Measurements from ENCODE around the gene HOXD11.
A peak's percentile ranks its signal among the peaks of the same experiment; 100 is the strongest.

HOXD11 gene

DNA sequence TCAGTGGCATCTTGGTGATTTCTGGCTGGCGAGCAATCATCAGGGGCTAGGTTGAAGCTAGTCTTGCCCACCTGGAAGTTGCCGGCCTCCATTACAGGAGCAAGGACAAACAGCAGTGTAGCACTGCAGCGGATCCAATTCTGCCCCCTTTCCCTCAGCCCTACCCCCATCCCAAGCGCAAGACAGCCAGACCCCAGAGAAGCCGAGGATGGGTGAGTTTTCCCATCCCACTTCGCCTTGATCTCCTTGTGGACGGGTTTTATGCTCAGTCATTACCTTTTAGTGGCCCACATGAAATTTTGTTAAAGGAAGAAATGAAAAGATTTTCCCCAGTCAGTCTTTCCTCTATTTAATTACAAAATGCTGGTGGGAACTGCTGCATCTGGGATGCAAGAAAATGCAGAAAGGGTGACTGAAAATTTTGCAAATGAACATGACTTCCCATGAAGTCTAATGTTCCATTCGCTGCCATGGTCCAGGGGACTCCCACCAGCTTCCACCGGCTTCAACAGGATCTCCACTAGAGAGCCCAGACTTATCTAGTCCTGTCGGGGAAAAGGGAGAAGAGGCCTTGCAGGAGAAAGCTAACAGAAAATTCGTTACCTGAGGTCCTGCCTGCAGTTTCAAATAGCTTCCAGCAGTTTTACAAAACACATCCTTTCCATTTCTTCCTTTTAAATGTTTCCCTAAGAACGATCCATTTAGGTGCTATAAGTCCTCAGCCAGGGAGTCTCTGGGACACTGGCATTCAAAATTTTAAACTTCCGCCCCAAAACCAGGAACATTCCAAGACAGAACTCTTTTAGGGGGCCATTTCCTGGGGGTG is 13.5 kb downstream of the HOXD11 start:
- DNase-seq (ENCODE audit: low read depth) = no peak

DNA sequence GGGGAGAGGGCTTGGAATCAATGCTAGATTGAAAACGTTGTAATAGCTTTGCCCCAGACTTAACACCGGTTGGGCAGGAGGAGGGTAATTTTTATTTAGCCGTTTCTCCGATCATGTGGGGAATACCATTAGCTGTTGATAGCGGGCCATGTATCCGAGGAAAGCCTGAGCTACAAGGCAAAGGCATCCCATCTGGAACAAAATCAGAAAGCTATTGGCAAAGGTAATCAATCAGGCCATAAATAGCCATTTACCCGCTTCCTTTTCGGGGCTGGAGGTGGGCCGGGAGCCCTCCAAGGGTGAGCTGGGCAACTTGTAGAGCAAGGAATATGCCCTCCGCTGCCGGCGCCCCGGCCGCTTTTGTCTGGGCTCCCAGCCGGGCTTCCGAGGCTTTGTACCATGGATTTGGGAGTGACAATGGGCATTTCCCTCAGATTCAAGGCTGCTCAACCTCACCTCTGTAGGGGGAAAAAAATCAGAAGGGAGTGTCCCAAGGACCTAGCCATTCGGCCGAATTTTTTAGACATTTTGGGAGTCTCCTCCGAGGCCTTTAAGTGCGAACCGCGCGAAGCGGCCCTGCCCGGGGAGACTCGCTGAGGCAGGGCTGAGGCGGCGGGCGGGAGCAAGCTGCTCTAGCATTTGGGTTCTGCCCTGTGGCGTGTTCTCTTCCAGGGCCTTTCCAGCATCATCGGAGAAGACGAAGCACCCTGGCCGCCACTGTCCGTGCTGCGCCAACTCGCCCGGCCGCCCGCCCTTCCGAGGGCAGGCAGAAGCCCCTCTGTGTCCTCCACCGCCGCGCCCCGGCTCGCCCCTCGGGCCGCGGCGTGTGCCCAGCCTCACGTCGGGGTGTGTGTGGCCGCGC is 14.3 kb downstream of the HOXD11 start:
- no peak for DNase-seq (ENCODE audit: low read depth)

DNA sequence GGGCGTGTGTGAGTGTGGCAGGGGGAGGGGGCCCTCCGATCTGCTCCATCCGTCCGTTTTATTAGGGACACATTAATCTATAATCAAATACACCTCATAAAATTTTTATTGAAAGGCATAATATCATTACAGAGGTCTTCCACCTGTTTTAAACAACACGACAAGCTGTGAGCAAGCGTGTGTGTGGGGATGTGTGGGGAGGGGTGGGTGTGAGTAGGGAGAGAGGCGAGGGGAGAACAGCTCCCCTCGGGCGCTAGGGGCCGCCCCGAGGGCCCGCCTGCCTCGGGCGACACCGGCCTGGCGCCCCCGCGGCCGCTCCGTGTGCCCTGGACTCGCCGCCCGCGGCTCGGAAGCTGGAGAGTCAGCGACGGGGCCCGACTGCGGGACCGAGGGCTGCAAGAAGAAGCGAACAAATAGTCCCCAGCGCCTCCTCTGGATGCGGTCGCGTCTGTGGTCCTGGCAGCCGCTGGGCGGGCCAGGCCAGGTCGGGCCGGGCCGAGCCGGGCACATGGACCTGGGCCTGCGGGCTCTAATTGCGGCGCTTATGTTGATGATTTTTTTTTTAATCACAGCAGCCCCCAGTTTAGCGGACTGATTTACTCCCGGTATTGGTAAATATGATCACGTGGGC is 15.1 kb downstream of the HOXD11 start:
- DNase-seq (ENCODE audit: low read depth) = no peak

DNA sequence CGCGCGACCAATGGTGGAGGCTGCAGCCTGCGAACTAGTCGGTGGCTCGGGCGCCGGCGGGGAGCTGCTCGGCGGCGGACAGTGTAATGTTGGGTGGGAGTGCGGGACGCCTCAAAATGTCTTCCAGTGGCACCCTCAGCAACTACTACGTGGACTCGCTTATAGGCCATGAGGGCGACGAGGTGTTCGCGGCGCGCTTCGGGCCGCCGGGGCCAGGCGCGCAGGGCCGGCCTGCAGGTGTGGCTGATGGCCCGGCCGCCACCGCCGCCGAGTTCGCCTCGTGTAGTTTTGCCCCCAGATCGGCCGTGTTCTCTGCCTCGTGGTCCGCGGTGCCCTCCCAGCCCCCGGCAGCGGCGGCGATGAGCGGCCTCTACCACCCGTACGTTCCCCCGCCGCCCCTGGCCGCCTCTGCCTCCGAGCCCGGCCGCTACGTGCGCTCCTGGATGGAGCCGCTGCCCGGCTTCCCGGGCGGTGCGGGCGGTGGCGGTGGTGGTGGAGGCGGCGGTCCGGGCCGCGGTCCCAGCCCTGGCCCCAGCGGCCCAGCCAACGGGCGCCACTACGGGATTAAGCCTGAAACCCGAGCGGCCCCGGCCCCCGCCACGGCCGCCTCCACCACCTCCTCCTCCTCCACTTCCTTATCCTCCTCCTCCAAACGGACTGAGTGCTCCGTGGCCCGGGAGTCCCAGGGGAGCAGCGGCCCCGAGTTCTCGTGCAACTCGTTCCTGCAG is 15.8 kb downstream of the HOXD11 start, which contains the start of gene HOXD9:
TSS of gene HOXD9 (plus strand) at position 37 of the 728 bp plus-strand sequence. CDS start at position 87, 50 bp downstream.
- DNase-seq (ENCODE audit: low read depth) = no peak

DNA sequence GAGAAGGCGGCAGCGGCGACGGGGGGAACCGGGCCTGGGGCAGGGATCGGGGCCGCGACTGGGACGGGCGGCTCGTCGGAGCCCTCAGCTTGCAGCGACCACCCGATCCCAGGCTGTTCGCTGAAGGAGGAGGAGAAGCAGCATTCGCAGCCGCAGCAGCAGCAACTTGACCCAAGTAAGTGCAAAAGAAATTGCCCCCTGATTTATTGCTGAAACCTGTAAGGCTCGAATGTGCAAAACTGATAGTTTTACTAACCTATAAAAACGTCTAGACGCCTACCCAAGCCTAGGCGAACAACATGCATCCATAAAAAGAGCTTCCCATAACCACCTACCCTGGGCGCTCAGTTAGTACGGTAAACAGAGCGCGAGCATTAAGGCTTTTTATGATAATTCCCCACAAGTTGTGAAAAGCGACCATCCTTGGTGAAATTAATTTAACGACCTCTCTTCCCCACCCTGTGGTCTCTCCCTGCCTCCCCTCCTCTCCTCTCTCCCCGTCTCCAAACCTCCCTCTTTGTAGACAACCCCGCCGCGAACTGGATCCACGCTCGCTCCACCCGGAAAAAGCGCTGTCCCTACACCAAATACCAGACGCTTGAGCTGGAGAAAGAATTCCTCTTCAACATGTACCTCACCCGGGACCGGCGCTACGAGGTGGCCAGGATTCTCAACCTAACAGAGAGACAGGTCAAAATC is 16.5 kb downstream of the HOXD11 start:
- no peak for DNase-seq (ENCODE audit: low read depth)

DNA sequence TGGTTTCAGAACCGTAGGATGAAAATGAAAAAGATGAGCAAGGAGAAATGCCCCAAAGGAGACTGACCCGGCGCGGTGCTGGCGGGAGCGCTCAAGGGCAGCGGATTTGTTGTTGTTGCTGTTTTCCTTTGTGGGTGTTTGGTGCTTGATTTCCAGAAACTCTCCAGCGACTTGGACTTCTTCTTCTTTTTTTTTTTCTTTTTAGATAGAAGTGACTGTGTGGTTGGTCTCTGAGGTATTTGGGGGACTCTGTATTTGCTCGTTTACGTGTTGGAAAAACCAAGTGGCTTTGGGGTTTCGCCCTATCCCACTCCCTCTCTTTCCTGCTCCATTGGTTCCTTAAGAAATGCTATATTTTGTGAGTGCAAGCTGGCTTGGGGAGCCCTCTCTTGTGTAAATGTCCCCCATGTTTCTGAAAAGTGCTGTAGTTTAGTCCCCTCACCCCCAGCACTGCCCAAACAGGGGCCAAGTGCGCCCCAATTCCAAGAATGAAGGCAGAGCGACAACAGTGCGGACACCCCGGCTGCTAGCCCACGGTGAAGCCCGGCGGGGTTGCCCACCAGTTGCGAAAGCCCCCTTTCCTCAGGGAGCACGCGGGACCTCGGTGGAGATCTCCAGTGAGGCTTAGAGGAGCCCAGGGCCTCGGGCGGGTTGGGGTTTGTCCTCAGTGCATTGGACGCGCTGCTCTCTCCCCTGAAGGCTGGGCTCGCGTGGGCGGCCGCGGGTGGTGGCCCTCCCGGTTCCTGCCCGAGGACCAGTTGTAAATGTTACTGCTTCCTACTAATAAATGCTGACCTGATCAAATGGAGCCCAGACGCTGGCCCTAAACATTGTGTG is 17.2 kb downstream of the HOXD11 start:
- DNase-seq (ENCODE audit: low read depth) = no peak

DNA sequence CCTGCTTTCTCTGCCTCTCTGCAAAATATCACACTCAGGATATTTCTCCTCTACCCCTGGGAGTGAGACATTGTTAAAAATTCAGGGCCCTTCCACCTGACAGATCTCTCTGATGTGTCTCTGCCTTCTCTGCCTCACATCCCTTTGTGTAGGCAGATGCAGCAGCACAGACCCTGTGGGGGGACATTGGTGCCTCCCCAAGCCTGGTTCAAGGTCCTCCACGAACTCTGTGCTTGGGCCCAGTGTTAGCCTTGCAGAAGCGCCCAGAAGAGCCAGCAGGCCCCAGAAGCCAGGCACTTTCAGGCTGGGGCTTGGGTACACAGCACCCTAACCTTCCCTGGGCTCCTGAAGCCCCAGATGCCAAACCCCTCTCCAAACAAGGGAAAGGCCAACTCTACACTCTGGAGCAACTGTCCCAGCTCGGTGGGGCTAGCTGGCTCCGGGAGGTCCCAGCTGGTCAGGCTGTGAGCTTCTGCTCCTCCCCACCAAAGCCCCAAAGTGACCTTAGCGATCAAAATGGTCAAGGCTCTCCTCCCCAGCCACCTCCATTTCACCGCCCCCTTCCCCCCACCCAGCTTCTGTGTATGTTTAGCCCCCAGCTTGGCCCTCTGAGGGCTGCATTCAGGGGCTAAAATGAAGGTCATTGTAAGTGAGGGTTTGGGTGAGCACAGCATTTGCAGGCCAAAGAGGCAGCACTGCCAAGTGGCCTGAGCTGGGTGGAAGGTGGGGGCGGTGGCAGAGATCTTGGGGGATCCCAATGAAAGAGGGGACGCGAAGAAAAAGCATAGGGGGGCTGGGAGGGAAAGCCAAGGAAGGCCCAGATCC is 18.1 kb downstream of the HOXD11 start:
- no peak for DNase-seq (ENCODE audit: low read depth)

DNA sequence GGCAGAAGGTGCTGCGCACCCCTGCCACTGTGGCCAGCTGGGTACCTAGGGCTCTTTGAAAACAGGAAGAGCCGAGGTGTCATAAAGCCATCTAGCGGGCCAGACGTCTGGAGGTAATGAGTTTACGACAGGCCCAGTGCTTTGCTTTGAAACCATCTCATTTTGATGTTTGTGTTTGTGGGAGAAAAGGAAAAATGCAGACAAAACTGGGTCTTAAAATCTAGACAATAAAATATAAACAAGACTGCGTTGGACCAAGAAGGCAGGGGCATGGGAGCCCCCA is 18.6 kb downstream of the HOXD11 start:
- no peak for DNase-seq (ENCODE audit: low read depth)

DNA sequence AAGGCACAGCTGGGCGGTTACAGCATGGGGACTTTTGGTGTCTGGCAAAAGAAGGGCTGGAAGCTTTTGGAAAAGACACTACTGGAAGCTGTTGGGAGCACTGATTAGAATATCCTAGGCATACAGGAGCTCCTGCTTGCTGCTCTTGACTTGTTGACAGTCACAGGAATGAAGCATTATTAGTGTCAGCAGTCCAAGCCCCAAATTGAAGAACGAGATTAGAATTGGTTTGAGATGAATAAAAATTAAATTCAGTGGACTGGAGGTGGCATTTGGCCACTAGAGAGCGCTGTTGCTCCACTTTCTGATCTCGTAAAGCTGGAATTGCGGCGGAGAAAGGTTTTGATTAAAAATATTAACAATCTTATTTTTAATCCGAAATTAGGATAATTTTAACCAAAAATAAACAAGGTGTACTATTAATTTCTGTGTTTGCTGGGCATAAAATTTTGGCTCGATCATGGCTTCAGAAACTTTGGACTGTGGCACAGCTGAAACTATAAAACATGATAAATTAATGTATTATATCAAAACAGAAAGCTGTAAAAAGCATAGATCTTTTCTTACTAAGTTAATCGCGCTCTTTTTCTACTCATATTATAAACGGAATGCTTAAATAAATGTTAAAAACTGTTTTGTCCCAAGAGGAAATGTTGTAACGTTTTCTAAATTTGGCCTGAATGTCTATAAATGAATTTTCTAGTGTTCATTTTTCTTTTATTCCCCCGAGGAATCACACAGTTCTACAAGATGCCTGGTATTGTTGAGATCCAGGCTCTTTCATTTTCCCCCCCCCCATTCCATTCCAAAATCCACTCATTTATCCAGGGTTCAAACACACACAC is 20.1 kb downstream of the HOXD11 start:
- peak; percentile 67 for DNase-seq (ENCODE audit: low read depth)

DNA sequence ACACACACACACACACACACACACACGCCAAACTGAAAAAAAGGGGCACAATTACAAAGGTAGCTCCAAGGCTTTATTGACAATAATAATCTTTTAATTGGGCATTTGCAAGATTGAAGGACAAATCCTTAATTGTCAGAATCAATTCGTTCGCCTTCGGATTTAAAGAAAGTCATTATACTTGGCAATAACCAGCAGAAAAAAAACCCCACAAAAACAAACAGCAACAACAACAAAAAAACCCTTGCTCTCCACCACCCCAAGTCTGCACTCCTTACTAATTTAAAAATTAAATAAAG is 20.6 kb downstream of the HOXD11 start:
- no peak for DNase-seq (ENCODE audit: low read depth)

DNA sequence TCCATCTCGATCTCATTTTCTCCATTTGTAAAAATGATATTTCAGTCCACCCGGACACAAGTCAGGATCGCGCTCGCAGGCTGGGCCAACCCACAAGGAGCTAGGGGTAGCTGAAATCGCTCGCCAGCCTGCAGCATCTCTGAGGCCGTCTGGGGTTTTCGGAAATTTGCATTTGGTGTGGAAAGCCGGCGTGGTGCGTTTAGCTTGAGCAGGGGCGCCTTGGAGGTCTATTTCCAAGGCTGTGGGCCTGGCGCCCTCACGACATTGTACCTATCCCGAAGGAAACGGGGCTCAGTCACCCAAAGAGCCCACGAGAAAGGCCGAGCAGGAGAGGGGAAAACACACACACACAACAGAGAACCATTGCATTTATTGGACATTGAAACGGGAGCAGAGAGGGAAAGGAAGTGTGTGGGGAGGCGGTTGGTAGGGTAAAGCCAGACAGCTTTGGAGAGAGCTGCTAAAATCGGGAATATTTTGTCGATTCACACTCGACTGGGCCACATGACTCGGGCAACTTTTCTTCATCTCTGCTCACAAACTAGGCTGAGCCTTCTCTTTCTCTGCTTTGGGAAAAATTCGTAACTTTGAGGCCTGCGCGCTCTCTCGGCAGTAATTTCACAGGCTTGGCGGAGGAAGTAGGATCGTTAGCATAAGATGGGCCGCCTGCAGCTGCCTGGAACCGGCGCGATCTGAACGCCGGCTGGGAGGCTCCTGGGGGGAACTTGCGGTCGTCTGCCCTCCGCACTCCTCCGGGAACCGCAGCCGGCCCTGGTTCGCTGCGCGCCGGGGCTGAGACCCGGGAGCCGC is 21.3 kb downstream of the HOXD11 start:
- DNase-seq (ENCODE audit: low read depth) = no peak

DNA sequence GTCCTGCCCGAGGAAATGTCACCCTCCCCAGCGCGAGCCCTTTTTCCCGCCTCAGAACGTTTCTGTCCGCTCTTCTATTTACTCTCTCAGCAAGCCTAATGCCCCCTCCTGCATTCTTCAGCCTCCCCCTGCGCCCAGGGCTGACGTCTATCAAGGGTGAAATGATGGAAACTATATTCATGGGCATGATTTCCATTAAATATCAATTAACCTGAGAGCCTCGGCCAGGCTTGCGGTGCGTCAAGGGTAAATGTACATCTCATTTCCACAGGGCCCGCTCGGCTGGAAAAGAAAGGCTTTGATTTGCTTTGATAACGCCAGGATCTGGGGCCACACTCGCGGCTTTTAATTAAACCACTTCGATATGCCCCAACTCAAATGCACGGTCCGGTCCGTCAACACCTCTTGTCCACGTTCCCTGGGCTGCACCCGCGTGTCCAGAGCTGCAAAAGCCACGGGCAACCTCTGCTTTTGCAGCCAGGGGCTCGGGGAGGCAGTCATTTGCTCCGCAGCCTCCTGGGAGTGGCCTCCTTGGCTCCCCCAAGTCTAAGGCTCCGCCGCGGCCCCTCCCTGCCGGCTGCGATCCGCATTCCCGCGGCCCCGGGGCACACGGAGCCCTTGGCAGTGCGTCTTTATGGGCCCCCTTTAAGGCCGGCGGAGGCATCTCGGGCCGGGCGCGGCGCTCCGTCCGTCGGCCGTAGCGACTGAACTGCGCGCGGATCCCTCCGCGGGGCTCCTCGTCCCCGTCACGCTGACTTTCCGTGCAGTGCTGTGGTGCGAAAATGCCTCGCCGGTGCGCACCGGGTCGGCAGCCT is 22.1 kb downstream of the HOXD11 start, which contains the start of gene HOXD8:
TSS of gene HOXD8 (plus strand) at position 724 of the 815 bp plus-strand sequence. CDS start 662 bp downstream, outside the sequence.
- no peak for DNase-seq (ENCODE audit: low read depth)

DNA sequence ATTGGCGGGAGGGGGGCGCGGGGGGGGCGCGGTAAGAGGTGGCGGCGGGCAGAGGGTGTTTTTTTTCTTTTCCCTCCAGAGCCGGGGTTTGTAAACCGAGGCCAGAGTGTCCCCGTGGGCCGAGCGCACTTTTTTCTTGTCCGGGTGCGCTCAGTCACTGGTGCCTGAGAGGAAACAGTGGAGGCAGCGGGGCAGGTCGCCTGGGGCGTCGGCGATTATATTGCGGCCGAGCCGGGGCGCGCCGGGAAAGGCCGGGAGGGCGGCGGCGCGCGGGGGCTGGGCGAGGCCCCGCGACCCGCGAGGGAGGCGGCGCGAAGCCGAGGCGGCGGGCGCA is 22.7 kb downstream of the HOXD11 start:
- DNase-seq (ENCODE audit: low read depth) = no peak

DNA sequence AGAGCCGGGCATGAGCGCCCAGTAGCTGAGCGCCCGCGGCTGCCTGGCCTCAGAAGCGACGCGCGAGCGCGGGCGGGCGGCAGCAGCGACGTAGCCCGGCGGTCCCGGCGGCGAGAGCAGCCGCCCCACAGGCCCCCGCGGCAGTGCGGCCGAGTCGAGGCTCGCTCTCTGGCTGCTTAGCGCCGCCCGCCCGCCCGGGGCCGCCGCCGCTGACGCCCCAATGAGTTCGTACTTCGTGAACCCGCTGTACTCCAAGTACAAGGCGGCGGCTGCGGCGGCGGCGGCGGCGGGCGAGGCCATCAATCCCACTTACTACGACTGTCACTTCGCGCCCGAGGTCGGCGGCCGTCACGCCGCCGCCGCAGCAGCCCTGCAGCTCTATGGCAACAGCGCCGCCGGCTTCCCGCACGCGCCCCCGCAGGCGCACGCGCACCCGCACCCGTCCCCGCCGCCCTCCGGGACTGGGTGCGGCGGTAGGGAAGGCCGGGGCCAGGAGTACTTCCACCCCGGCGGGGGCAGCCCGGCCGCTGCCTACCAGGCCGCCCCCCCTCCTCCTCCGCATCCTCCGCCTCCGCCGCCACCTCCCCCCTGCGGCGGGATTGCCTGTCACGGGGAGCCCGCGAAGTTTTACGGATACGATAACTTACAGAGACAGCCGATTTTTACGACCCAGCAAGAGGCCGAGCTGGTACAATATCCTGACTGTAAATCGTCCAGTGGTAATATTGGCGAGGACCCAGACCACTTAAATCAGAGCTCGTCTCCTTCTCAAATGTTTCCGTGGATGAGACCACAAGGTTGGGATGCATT is 23.3 kb downstream of the HOXD11 start:
- DNase-seq (ENCODE audit: low read depth) = no peak

DNA sequence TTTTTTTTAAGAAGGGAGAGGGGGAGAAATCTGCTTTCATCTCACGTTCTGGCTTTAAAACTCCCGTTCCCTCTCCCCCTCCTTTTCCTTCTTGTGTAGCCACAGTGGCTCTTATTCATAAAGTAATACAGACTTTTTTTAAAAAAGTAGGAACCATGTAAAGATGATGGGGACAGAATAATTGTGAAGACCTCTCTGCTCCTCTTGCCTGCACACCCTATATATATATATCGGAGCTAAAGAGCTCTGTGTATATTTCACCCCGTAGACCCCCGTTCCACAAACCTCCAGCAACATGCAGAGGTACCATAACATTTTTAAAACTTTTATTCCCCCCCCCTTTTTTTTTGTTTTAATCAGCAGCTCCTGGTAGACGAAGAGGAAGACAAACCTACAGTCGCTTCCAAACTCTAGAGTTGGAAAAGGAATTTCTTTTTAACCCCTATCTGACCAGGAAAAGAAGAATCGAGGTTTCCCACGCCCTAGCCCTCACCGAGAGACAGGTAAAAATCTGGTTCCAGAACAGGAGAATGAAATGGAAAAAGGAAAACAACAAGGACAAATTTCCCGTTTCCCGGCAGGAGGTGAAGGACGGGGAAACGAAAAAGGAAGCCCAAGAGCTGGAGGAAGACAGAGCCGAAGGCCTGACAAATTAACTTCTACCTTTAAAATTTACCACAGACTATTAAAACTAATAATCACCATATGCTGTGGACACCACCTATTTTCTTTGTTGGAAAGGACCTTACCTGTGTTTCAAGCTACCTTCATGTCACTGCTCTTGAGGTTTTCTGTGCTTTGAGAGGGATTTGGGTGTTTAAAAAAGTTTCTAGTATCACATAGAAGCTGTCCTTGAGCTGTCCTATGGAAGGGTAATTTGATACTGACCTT is 24.1 kb downstream of the HOXD11 start:
- no peak for DNase-seq (ENCODE audit: low read depth)

DNA sequence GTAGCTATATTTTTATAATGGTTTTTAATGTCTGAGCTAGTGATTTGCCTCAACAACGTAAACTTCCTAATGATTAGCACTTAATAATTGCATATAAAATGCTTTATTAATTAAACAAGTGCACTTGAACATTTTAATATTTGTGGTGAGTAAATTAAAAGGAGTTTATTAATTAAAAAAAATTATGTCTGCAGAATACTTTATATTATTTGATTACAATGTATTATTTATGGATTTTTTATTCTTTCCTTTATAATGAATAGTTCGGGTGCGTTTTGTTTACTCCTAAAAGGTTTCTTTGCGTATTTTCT is 24.7 kb downstream of the HOXD11 start:
- no peak for DNase-seq (ENCODE audit: low read depth)

Measured in activated T-cell treated with anti-CD3 and anti-CD28 coated beads for 1 hour (primary cell).